Mesendoderm (in vitro differentiated cells): ENCODE data around the gene EEF2K.

ENCODE experiments used
- DNase-seq: peaks from one replicate; pipeline ENCODE4 v3.0.0; 2013
- H2AK5ac ChIP-seq: 2 replicates; pipeline ENCODE4 v1.6.1; 2013; ENCODE audit warnings: low read length, inconsistent platforms
- H2BK120ac ChIP-seq: 2 replicates; pipeline ENCODE4 v1.6.1; 2013; ENCODE audit warnings: low read depth, mild to moderate bottlenecking, low read length, moderate library complexity, mixed read lengths
- H2BK15ac ChIP-seq: replicated peaks from 2 replicates; pipeline ENCODE4 v1.6.1; 2013; ENCODE audit warnings: low read depth, mild to moderate bottlenecking, moderate library complexity
- H2BK5ac ChIP-seq: 2 replicates; pipeline ENCODE4 v1.6.1; 2013; ENCODE audit warnings: low read length, inconsistent platforms
- H3K18ac ChIP-seq: 2 replicates; pipeline ENCODE4 v1.6.1; 2013; ENCODE audit warnings: mild to moderate bottlenecking, low read length, mixed read lengths
- H3K23ac ChIP-seq: one replicate; pipeline ENCODE4 v1.6.1; 2013; ENCODE audit warnings: low read length
- H3K27ac ChIP-seq: 2 replicates; pipeline ENCODE4 v1.5.1; 2013; ENCODE audit warnings: low read depth, mild to moderate bottlenecking, inconsistent platforms, low read length, moderate library complexity
- H3K27me3 ChIP-seq: 2 replicates; pipeline ENCODE4 v1.6.1; 2013; ENCODE audit warnings: low read length, control low read depth, mild to moderate bottlenecking, inconsistent platforms; ENCODE audit not compliant: insufficient read depth, poor library complexity
- H3K36me3 ChIP-seq: 2 replicates; pipeline ENCODE4 v1.6.1; 2013; ENCODE audit warnings: low read length, inconsistent platforms; ENCODE audit not compliant: control insufficient read depth, insufficient read depth
- H3K4ac ChIP-seq: one replicate; pipeline ENCODE4 v1.6.1; 2013; ENCODE audit warnings: low read depth, mild to moderate bottlenecking, low read length, moderate library complexity
- H3K4me1 ChIP-seq: 2 replicates; pipeline ENCODE4 v1.6.1; 2013; ENCODE audit warnings: low read depth, low read length, inconsistent platforms; ENCODE audit not compliant: control insufficient read depth
- H3K4me2 ChIP-seq: 2 replicates; pipeline ENCODE4 v1.6.1; 2013; ENCODE audit warnings: low read length
- H3K4me3 ChIP-seq: 2 replicates; pipeline ENCODE4 v1.5.1; 2013; ENCODE audit warnings: mild to moderate bottlenecking, low read length
- H3K56ac ChIP-seq: one replicate; pipeline ENCODE4 v1.6.1; 2013; ENCODE audit warnings: low read length
- H3K79me1 ChIP-seq: 2 replicates; pipeline ENCODE4 v1.6.1; 2013; ENCODE audit warnings: low read length, inconsistent platforms
- H3K79me2 ChIP-seq: 2 replicates; pipeline ENCODE4 v1.6.1; 2013; ENCODE audit warnings: mild to moderate bottlenecking, low read length; ENCODE audit not compliant: control insufficient read depth, insufficient read depth
- H3K9ac ChIP-seq: 2 replicates; pipeline ENCODE4 v1.6.1; 2013; ENCODE audit warnings: low read length, inconsistent platforms
- H4K5ac ChIP-seq: one replicate; pipeline ENCODE4 v1.6.1; 2013; ENCODE audit warnings: low read length
- H4K8ac ChIP-seq: one replicate; pipeline ENCODE4 v1.6.1; 2013; ENCODE audit warnings: low read depth, mild to moderate bottlenecking, control low read depth, low read length, moderate library complexity
- WGBS: extraction: QIAGEN DNeasy Blood & Tissue Kit; methylation state at CpG from one replicate; pipeline ENCODE4 v1.1.7; 2013; ENCODE audit warnings: low lambda C conversion rate, missing lambda C conversion rate; ENCODE audit not compliant: insufficient coverage; ENCODE audit errors: extremely low coverage; 5-methylcytosine and 5-hydroxymethylcytosine counted together

The EEF2K gene

GRCh38 chr16:22315979-22316378 lies 109.9 kb downstream of the EEF2K start:
- H3K27me3 ChIP-seq = no peaks in the 10 kb centered on the region
- no peak overlapping the region for H3K18ac ChIP-seq
- no peaks in the 10 kb centered on the region for H3K79me2 ChIP-seq
- no peak overlapping the region for H2BK5ac ChIP-seq
- H3K27ac ChIP-seq = no peak overlapping the region
- peaks cover 7% of the 10 kb centered on the region for H3K36me3 ChIP-seq
- no peak overlapping the region for H4K5ac ChIP-seq
- no peak overlapping the region for H3K23ac ChIP-seq
- no peak for DNase-seq
- H3K4me1 ChIP-seq = no peaks in the 10 kb centered on the region
- no peak overlapping the region for H3K56ac ChIP-seq
- no peak overlapping the region for H3K4me2 ChIP-seq
- H3K4ac ChIP-seq = no peak overlapping the region
- no CpG with 5 or more reads among the region's 1 CpG for WGBS
- no peak overlapping the region for H2BK120ac ChIP-seq
- H3K4me3 ChIP-seq = no peak overlapping the region
- H3K9ac ChIP-seq = no peak overlapping the region
- no peaks in the 10 kb centered on the region for H3K79me1 ChIP-seq
- no peak overlapping the region for H2BK15ac ChIP-seq
- H4K8ac ChIP-seq = no peak overlapping the region
- H2AK5ac ChIP-seq = no peak overlapping the region

- peaks cover 7% of the 10 kb centered on the region for H3K36me3 ChIP-seq
- no CpG with 5 or more reads among the region's 9 CpGs for WGBS
These were observed 110.3 kb downstream of the EEF2K start for GRCh38 chr16:22316411-22316811.

GRCh38 chr16:22317001-22317530 lies 111.0 kb downstream of the EEF2K start:
- no CpG with 5 or more reads among the region's 17 CpGs for WGBS
- Histone ChIP-seq H3K23ac (no peak overlapping the region), H2BK5ac (no peak overlapping the region), H3K4me3 (no peak overlapping the region), H3K79me1 (peaks cover 7% of the 10 kb centered on the region), H3K27me3 (no peaks in the 10 kb centered on the region), H2BK15ac (no peak overlapping the region), H3K4ac (no peak overlapping the region), H3K18ac (no peak overlapping the region), H3K79me2 (peaks cover 3% of the 10 kb centered on the region), H3K9ac (no peak overlapping the region), H3K4me1 (no peaks in the 10 kb centered on the region), H3K56ac (no peak overlapping the region), H2AK5ac (no peak overlapping the region), H4K8ac (no peak overlapping the region), H2BK120ac (no peak overlapping the region), H4K5ac (no peak overlapping the region), H3K27ac (no peak overlapping the region), H3K4me2 (no peak overlapping the region), H3K36me3 (peaks cover 10% of the 10 kb centered on the region)
- no peak for DNase-seq

More at GRCh38 chr16:22316411-22316811, 110.3 kb downstream of the EEF2K start:
- Histone ChIP-seq H2BK5ac (no peak overlapping the region), H3K4me3 (no peak overlapping the region), H3K79me2 (no peaks in the 10 kb centered on the region), H3K27me3 (no peaks in the 10 kb centered on the region), H3K4me1 (no peaks in the 10 kb centered on the region), H2BK15ac (no peak overlapping the region), H4K5ac (no peak overlapping the region), H3K27ac (no peak overlapping the region), H3K4ac (no peak overlapping the region), H2BK120ac (no peak overlapping the region), H4K8ac (no peak overlapping the region), H3K18ac (no peak overlapping the region), H2AK5ac (no peak overlapping the region), H3K4me2 (no peak overlapping the region), H3K79me1 (peaks cover under 1% of the 10 kb centered on the region), H3K9ac (no peak overlapping the region), H3K56ac (no peak overlapping the region), H3K23ac (no peak overlapping the region)
- no peak for DNase-seq

- no CpG with 5 or more reads among the region's 6 CpGs for WGBS
- no peak for DNase-seq
- no peak overlapping the region for H2BK5ac ChIP-seq
- H3K27ac ChIP-seq = no peak overlapping the region
- H3K9ac ChIP-seq = no peak overlapping the region
- peaks cover 10% of the 10 kb centered on the region for H3K36me3 ChIP-seq
- H3K4me2 ChIP-seq = no peak overlapping the region
- H4K8ac ChIP-seq = no peak overlapping the region
- no peaks in the 10 kb centered on the region for H3K4me1 ChIP-seq
- H3K27me3 ChIP-seq = no peaks in the 10 kb centered on the region
- H3K56ac ChIP-seq = no peak overlapping the region
- H2BK15ac ChIP-seq = no peak overlapping the region
- no peak overlapping the region for H4K5ac ChIP-seq
- no peak overlapping the region for H2AK5ac ChIP-seq
- H3K4me3 ChIP-seq = no peak overlapping the region
- no peak overlapping the region for H3K18ac ChIP-seq
- H3K4ac ChIP-seq = no peak overlapping the region
- peaks cover 3% of the 10 kb centered on the region for H3K79me2 ChIP-seq
- H3K23ac ChIP-seq = no peak overlapping the region
- H3K79me1 ChIP-seq = peaks cover 10% of the 10 kb centered on the region
- no peak overlapping the region for H2BK120ac ChIP-seq
These were observed 111.5 kb downstream of the EEF2K start for GRCh38 chr16:22317625-22318024.

GRCh38 chr16:22318690-22319358 lies 112.7 kb downstream of the EEF2K start:
- Histone ChIP-seq H2BK15ac (no peak overlapping the region), H3K79me2 (peaks cover 3% of the 10 kb centered on the region), H2AK5ac (no peak overlapping the region), H3K4ac (no peak overlapping the region), H3K4me2 (no peak overlapping the region), H3K36me3 (peaks cover 10% of the 10 kb centered on the region), H4K5ac (no peak overlapping the region), H3K23ac (no peak overlapping the region), H3K9ac (no peak overlapping the region), H3K79me1 (peaks cover 10% of the 10 kb centered on the region), H2BK120ac (no peak overlapping the region), H3K4me1 (no peaks in the 10 kb centered on the region), H3K56ac (no peak overlapping the region), H3K27me3 (no peaks in the 10 kb centered on the region), H3K18ac (no peak overlapping the region), H3K27ac (no peak overlapping the region), H3K4me3 (no peak overlapping the region), H2BK5ac (no peak overlapping the region), H4K8ac (no peak overlapping the region)
- no CpG with 5 or more reads among the region's 18 CpGs for WGBS
- DNase-seq = peak; percentile 49
